Activated CD4-positive, alpha-beta T cell treated with anti-CD3 and anti-CD28 coated beads for 24 hours (primary cell): ENCODE data around the gene MEIKIN.

Experiments
- DNase-seq, 2 donors: peaks; one replicate each; pipeline ENCODE4 v3.0.0-alpha.2; 2020; ENCODE audit warnings: low read depth in 2 of 2

Gene MEIKIN

DNA sequence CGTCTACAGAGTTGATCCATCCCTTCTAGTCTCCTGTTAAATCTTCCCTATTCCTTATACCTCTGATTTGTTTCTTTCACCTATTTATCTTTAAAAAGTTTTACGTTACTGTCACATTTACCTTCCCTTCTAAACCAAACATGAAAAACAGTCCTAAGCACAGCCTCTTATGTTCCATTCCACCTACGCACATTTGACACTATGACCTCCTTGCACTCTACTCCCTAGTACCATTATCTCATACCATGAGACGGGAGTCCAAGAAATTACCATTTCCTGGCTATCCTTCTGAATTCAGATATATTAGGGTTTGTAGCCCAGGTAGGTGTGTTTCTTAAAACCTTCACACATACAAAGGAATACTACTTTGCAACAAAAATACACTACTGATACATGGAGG is 173.8 kb downstream of the MEIKIN start:
- DNase-seq = no peak

DNA sequence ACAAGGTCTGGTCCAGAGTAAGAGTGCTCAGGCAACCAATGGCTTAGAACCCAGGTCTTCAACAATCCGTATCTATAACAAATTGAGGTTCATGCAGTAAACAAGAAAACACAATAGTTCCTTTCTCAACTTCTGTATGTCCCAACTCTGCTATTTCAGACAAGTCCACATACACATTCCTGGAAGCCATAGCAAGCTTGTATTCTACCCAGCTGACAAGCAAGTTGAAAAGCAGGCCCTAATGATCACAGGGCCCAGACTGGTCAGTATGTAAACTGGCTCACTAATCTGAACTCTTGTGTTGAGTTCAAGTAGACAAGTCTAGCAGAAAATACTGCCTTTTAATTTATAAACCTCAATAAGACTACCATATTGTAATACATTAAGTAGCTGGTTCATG is 175.5 kb downstream of the MEIKIN start:
- DNase-seq = no peak

DNA sequence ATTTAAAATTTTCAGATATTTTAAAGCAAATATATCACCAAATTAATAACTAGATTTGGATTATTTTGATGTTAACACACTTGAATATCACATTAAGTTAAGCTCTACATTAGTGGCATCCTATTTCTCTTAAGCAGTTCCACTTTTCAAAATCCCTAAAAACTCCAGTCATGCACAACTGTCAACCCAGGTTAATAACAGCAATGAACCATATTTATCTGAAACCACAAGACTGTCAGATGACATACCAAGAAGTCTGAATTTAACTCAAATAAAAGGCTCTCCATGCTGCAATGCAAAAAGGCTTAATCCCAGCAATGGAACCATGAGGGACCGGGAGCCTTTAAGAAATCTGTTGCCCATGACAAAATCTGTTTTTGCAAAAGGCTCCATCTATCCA is 176.1 kb downstream of the MEIKIN start:
- no peak for DNase-seq

DNA sequence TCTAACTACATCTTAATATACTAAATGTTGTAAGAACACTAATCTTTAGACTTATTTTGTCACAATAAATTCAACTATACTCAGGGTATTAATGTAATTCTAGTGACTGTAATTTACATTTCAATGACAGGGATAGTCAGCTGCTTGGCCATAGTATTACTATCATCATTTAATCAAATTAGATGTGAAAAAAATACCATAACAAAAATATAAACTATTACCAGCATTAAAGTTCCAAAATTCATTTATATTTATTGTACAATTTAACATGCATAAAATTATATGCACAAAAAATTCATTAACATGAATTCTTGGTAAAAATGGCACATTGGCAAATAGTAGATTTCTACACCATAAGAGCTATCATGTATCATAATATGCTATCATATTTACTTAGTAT is 177.6 kb downstream of the MEIKIN start:
- DNase-seq = no peak

DNA sequence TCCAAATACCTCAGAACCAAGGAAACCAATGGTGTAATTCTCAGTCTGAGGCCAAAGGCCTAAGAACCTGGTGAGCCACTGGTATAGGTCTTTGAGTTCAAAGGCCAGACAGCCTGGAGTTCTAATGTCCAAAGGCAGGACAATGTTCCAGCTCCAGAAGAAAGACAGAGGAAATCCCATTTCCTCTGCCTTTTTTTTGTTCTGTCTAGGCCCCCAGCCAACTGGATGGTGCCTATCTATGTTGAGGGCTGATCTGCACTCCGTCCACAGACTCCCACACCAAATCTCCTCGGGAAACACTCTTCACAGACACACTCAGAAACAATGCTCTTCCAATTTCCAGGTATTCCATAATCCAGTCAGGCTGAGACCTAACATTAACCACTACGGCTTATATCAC is 178.8 kb downstream of the MEIKIN start:
- no peak for DNase-seq

DNA sequence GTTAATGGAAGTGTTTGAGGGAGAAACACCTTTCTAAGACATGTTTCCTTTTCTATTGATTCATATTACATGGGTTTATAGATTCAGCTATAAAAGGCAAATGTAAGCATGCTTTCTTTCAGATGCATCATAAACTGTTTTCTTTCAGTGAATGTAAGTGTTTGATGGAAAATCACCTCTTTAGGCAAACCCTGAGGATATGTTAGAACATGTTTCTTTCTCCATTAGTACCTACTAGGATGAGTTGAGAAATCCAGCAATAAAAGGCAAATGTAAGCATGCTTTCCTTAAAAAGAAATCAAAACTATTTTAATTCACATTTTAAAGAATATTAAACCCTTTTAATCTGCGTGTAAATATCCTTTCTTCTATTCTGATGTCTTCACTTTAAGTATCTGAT is 180.2 kb downstream of the MEIKIN start:
- DNase-seq = no peak

DNA sequence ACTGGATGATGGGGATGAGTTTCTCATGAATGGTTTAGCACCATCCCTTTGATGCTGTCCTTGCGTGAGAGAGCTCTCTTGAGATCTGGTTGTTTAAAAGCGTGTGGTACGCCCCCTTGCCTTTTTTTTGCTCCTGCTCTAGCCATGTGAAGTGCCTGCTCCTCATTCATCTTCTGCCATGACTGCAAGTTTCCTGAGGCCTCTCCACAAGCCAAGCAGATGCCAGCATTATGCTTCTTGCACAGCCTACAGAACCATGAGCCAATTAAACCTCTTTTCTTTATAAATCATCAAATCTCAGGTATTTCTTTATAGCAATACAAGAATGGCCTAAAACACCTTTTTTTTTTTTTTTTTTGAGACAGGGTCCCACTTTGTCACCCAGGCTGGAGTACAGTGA is 181.5 kb downstream of the MEIKIN start:
- DNase-seq = no peak

DNA sequence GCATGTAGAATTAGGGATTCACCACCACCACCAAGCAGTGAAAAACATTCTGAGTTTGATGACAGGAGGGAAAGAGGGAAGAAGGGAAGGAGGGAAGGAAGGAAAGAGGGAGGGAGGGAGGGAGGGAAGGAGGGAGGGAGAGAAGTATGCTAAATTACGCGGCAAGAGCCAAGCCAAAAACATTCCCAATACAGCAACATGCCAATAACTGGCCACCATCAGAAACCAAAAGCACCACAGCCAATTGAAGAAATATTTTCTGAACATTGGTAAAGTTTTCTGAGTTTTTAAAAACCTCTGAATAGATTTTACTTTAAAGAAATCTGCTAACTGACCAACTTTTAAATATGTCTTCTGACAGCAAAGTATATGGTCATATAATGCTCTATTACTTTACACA is 184.7 kb downstream of the MEIKIN start:
- no peak for DNase-seq

DNA sequence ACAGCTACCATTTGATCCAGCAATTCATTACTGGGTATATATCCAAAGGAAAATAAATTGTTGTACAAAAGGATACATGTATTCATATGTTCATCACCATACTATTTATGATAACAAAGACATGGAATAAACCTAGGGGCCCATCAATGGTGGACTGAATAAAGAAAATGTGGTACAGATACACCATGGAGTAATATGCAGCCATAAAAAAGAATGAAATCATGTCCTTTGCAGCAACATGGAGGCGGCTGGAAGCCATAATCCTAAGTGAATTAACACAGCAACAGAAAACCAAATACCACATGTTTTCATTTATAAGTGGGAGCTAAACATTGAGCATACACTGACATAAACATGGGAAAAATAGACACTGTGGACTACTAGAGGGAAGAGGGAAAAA is 185.8 kb downstream of the MEIKIN start:
- no peak for DNase-seq

DNA sequence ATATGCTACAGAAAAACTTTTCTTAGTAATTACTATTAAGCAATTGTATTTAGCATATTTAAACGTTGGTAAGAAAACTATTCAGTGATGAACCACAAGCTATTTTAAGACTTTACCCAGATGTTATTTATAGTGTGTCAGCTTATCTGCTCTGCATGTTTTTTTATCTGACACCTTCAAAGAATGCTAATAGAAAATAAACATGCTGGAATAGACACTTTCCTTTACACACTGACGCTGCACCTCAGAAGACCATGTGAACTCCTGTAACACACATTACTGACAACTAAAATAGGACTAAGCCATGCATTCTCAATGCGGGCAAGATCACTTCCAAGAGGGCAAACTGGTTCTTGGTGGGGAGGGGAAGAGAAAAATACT is 187.0 kb downstream of the MEIKIN start:
- DNase-seq = no peak

DNA sequence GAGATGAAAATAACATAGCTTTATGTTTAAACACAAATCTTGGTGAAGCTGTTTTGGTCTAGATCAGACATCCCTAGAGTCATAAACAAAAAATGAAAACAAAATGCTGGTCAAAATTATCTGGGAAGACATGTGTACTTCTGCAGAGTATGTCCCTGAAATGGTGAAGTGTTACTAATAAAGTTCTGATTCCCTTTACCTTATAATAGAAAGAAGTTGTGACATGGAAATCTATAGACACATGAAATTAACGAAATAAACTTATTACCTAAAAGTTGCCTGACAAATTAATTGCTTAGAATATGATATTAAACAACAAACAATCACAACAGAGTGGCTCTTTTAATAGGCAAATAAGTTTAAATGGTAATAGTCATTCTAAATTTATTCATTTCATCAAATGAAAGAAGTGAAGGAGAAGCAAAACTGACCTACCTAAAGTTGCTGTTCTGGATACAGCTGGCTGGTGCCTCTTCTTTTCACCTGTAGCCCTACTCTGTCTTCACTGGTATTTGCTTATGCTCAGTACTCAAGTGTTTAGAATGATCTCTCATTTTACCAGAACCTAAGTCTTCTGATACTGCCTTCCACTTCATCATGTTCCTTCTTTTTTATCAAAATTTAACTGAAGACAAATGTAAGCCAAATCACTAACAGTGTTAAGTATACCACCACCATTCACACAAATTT is 187.5 kb downstream of the MEIKIN start:
- DNase-seq = no peak
